ENCODE results near the gene TFF3. TPM values are rescaled to one million over a fixed set of nuclear protein-coding genes. Genes with fewer than 3 reads are reported as not detected.

TFF3 gene
- total RNA-seq, 2 experiments from 2014 or later: not detected

- H2AFZ ChIP-seq (ENCODE audit: low read length): no peak overlapping the region
- H3K4me3 ChIP-seq (ENCODE audit: low read depth, low read length, poor library complexity, severe bottlenecking): no peak overlapping the region
- H3K79me2 ChIP-seq (ENCODE audit: insufficient read depth, low read depth, low read length): no peaks in the 10 kb centered on the region
- H4K20me1 ChIP-seq (ENCODE audit: insufficient read depth, low read length): no peaks in the 10 kb centered on the region
- BruUV-seq (replicated peaks): no TSS peak
- intact Hi-C loops (cut with micrococcal nuclease; ENCODE audit: unreplicated experiment): no loop called here
- peaks cover 22% of the 10 kb centered on the region for H3K36me3 ChIP-seq (ENCODE audit: insufficient read depth, low read length)
- TF ChIP-seq EZH2phosphoT487 (IDR thresholded peaks at IDR 0.05; ENCODE audit: borderline replicate concordance, low read depth, low read length) (no peak), CTCF (conservative IDR thresholded peaks at IDR 0.05; ENCODE audit: low read length) (no peak)
- H3K4me2 ChIP-seq (ENCODE audit: low read length): no peak overlapping the region
- no peaks in the 10 kb centered on the region for H3K4me1 ChIP-seq (ENCODE audit: insufficient read depth, low read length, poor library complexity, severe bottlenecking)
- ChIA-PET CTCF (ENCODE audit: unreplicated experiment) (no interaction called here), POLR2A (interaction anchor here (1.1 kb wide), 1 partner anchor 28 kb away, joined by 3 read pairs; no protein-coding TSS in a partner anchor)
- H3K9me2 ChIP-seq (ENCODE audit: insufficient read depth, low read length): no peaks in the 10 kb centered on the region
- no peak overlapping the region for H3K27ac ChIP-seq (ENCODE audit: low read depth, low read length, poor library complexity, severe bottlenecking)
- DNase-seq (ENCODE audit: low spot score): no peak
- H3K9me3 ChIP-seq (ENCODE audit: low read length): no peaks in the 10 kb centered on the region
These were observed 16.6 kb downstream of the TFF3 start for GRCh38 chr21:42298657-42299056.

- H3K79me2 ChIP-seq (ENCODE audit: insufficient read depth, low read depth, low read length): no peaks in the 10 kb centered on the region
- ChIA-PET CTCF (ENCODE audit: unreplicated experiment) (no interaction called here), POLR2A (interaction anchor here (1.1 kb wide), 1 partner anchor 28 kb away, joined by 3 read pairs; no protein-coding TSS in a partner anchor)
- no peak overlapping the region for H3K4me3 ChIP-seq (ENCODE audit: low read depth, low read length, poor library complexity, severe bottlenecking)
- BruUV-seq (replicated peaks): no TSS peak
- no peak for TF ChIP-seq CTCF (conservative IDR thresholded peaks at IDR 0.05; ENCODE audit: low read length)
- no peak for TF ChIP-seq EZH2phosphoT487 (IDR thresholded peaks at IDR 0.05; ENCODE audit: borderline replicate concordance, low read depth, low read length)
- no peak overlapping the region for H3K27ac ChIP-seq (ENCODE audit: low read depth, low read length, poor library complexity, severe bottlenecking)
- intact Hi-C loops (cut with micrococcal nuclease; ENCODE audit: unreplicated experiment): no loop called here
- no peak for DNase-seq (ENCODE audit: low spot score)
- no peaks in the 10 kb centered on the region for H4K20me1 ChIP-seq (ENCODE audit: insufficient read depth, low read length)
- no peaks in the 10 kb centered on the region for H3K4me1 ChIP-seq (ENCODE audit: insufficient read depth, low read length, poor library complexity, severe bottlenecking)
- H2AFZ ChIP-seq (ENCODE audit: low read length): no peak overlapping the region
- peaks cover 26% of the 10 kb centered on the region for H3K36me3 ChIP-seq (ENCODE audit: insufficient read depth, low read length)
- H3K4me2 ChIP-seq (ENCODE audit: low read length): no peak overlapping the region
- H3K9me3 ChIP-seq (ENCODE audit: low read length): no peaks in the 10 kb centered on the region
- no peaks in the 10 kb centered on the region for H3K9me2 ChIP-seq (ENCODE audit: insufficient read depth, low read length)
These were observed 17.0 kb downstream of the TFF3 start for GRCh38 chr21:42298237-42298636.

GRCh38 chr21:42297377-42297776 is 17.8 kb downstream of the TFF3 start:
- TF ChIP-seq EZH2phosphoT487 (IDR thresholded peaks at IDR 0.05; ENCODE audit: borderline replicate concordance, low read depth, low read length) (no peak), CTCF (conservative IDR thresholded peaks at IDR 0.05; ENCODE audit: low read length) (no peak)

More at GRCh38 chr21:42297377-42297776, 17.8 kb downstream of the TFF3 start:
- Histone ChIP-seq H3K4me1 (ENCODE audit: insufficient read depth, low read length, poor library complexity, severe bottlenecking) (no peaks in the 10 kb centered on the region), H3K9me3 (ENCODE audit: low read length) (peaks cover 7% of the 10 kb centered on the region; the same call in 1 of the 2 replicates), H3K27ac (ENCODE audit: low read depth, low read length, poor library complexity, severe bottlenecking) (no peak overlapping the region), H2AFZ (ENCODE audit: low read length) (no peak overlapping the region), H3K4me3 (ENCODE audit: low read depth, low read length, poor library complexity, severe bottlenecking) (no peak overlapping the region), H3K36me3 (ENCODE audit: insufficient read depth, low read length) (peaks cover 35% of the 10 kb centered on the region), H3K79me2 (ENCODE audit: insufficient read depth, low read depth, low read length) (no peaks in the 10 kb centered on the region), H3K4me2 (ENCODE audit: low read length) (no peak overlapping the region), H4K20me1 (ENCODE audit: insufficient read depth, low read length) (no peaks in the 10 kb centered on the region), H3K9me2 (ENCODE audit: insufficient read depth, low read length) (no peaks in the 10 kb centered on the region)
- POLR2A ChIA-PET: no interaction called here
- no peak for DNase-seq (ENCODE audit: low spot score)
- no TSS peak for BruUV-seq (replicated peaks)
- CTCF ChIA-PET (ENCODE audit: unreplicated experiment): no interaction called here
- intact Hi-C loops (cut with micrococcal nuclease; ENCODE audit: unreplicated experiment): no loop called here
